Activated CD4-positive, alpha-beta T cell treated with anti-CD3 and anti-CD28 coated beads, Interleukin-2, Interleukin-4, amounts not matched to agents 100 ng/mL and 50 ng/mL, durations not matched to agents 16 hours and 8 hours (primary cell): ENCODE results near the gene AGRN.
"Not testable (repeated sequence)": the region's sequence is repeated elsewhere in the genome, so short reads cannot be mapped to it uniquely, and the experiment has no call there.

Experiments used
- DNase-seq: peaks from one replicate; pipeline ENCODE4 v3.0.0-alpha.2; 2020; ENCODE audit warnings: low spot score

Gene AGRN

GRCh38 chr1:1021010-1021919 is 1.3 kb downstream of the AGRN start:
- no peak for DNase-seq

- DNase-seq, result no peak
Measured at GRCh38 chr1:1021920-1022259, 2.0 kb downstream of the AGRN start.

GRCh38 chr1:1022302-1023009 is 2.5 kb downstream of the AGRN start:
- DNase-seq, result no peak

- DNase-seq, result no peak
Measured at GRCh38 chr1:1023700-1024099, 3.8 kb downstream of the AGRN start.

GRCh38 chr1:1024149-1024770 is 4.3 kb downstream of the AGRN start:
- no peak for DNase-seq

- DNase-seq, result no peak
Measured at GRCh38 chr1:1024771-1025699, 5.1 kb downstream of the AGRN start.

- no peak for DNase-seq
Measured at GRCh38 chr1:1025730-1026129, 5.8 kb downstream of the AGRN start.

- DNase-seq, result no peak
Measured at GRCh38 chr1:1026599-1027413, 6.9 kb downstream of the AGRN start.

- DNase-seq, result no peak
Measured at GRCh38 chr1:1027791-1028190, 7.9 kb downstream of the AGRN start.

- DNase-seq, result not testable (repeated sequence)
Measured at GRCh38 chr1:1030867-1031658, 11.1 kb downstream of the AGRN start.

GRCh38 chr1:1031659-1032235 is 11.8 kb downstream of the AGRN start:
- DNase-seq, result no peak

GRCh38 chr1:1032424-1032823 is 12.5 kb downstream of the AGRN start:
- no peak for DNase-seq

GRCh38 chr1:1033009-1033587 is 13.2 kb downstream of the AGRN start:
- DNase-seq, result peak; percentile 88

GRCh38 chr1:1033731-1034438 is 14.0 kb downstream of the AGRN start:
- DNase-seq, result no peak

GRCh38 chr1:1034439-1034781 is 14.5 kb downstream of the AGRN start:
- DNase-seq, result no peak

- DNase-seq, result no peak
Measured at GRCh38 chr1:1035291-1035943, 15.5 kb downstream of the AGRN start.

GRCh38 chr1:1037366-1038327 is 17.7 kb downstream of the AGRN start:
- DNase-seq, result no peak
